HG03196 (cell line): Measurements from ENCODE around the gene ARMC7.
A peak's percentile ranks its signal among the peaks of the same experiment; 100 is the strongest.
"Not testable (repeated sequence)": the region's sequence is repeated elsewhere in the genome, so short reads cannot be mapped to it uniquely, and the experiment has no call there.

ENCODE experiments used
- ATAC-seq: cut with Tn5 transposase; IDR thresholded peaks from one replicate; pipeline ENCODE4 v1.9.1; 2021; ENCODE audit not compliant: unreplicated experiment

Gene ARMC7

GRCh38 chr17:75152523-75152921 lies 42.8 kb downstream of the ARMC7 start:
- no peak for ATAC-seq

- ATAC-seq, result peak; percentile 6
Observed at GRCh38 chr17:75152922-75153779, 43.4 kb downstream of the ARMC7 start.

- peak; percentile 5 for ATAC-seq
Observed at GRCh38 chr17:75153780-75154194, 44.0 kb downstream of the ARMC7 start.

GRCh38 chr17:75154195-75155106 lies 44.7 kb downstream of the ARMC7 start, which contains the start of gene JPT1:
Gene JPT1 (minus strand): TSS chr17:75154512. CDS start chr17:75154397, 115 bp downstream.
- ATAC-seq, result peak; percentile 94

GRCh38 chr17:75155191-75155601 lies 45.4 kb downstream of the ARMC7 start:
- no peak for ATAC-seq

GRCh38 chr17:75158480-75158879 lies 48.7 kb downstream of the ARMC7 start:
- not testable (repeated sequence) for ATAC-seq

GRCh38 chr17:75159196-75160031 lies 49.6 kb downstream of the ARMC7 start:
- ATAC-seq, result no peak

GRCh38 chr17:75160211-75160610 lies 50.4 kb downstream of the ARMC7 start:
- no peak for ATAC-seq

- ATAC-seq, result no peak
Observed at GRCh38 chr17:75163074-75163473, 53.3 kb downstream of the ARMC7 start.

GRCh38 chr17:75164606-75165005 lies 54.8 kb downstream of the ARMC7 start:
- not testable (repeated sequence) for ATAC-seq

GRCh38 chr17:75168998-75169397 lies 59.2 kb downstream of the ARMC7 start:
- no peak for ATAC-seq

GRCh38 chr17:75173526-75173925 lies 63.8 kb downstream of the ARMC7 start:
- no peak for ATAC-seq

- ATAC-seq, result no peak
Observed at GRCh38 chr17:75174996-75175395, 65.2 kb downstream of the ARMC7 start.

- no peak for ATAC-seq
Observed at GRCh38 chr17:75176625-75177024, 66.9 kb downstream of the ARMC7 start.

GRCh38 chr17:75178453-75178852 lies 68.7 kb downstream of the ARMC7 start:
- no peak for ATAC-seq
